Renal pelvis (tissue), 3 donors: Measurements from ENCODE around the gene NEUROD6. TPM values are rescaled to one million over a fixed set of nuclear protein-coding genes. Genes with fewer than 3 reads are reported as not detected.

Experiments used
- polyA plus RNA-seq, 3 donors: library from polyadenylated mRNA; unstranded; fragments of 120-200 nt; gene quantifications; one replicate each; pipeline ENCODE4 v1.2.1, GENCODE V29; 2013; ENCODE audit not compliant: insufficient read length in 3 of 3

Gene NEUROD6
- polyA plus RNA-seq, 3 donors = not detected

Other genes starting within 250 kb of the NEUROD6 start
- not detected for gene ITPRID1, start 173.4 kb upstream of the NEUROD6 start, polyA plus RNA-seq